ENCODE results near the gene EEF1G.
A peak's percentile ranks its signal among the peaks of the same experiment; 100 is the strongest.

The EEF1G gene

DNA sequence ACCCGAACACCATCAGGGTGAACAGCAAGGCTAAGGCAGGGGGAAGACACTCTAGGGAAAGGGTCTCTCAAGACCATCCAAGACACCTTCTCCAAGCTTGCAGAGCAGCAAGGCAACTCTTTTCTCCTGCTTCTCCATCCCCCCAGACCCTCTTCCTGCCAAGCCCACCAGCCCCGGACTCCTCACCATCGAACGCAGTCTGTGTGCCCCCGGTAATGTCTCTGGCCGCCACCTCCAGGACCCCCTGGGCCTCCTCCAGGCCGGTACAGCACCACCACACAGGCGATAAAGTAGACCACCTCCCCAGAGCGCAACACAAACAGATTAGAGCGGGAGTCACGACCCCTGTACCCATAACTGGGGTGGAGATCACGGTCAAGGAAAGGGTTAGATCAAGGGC is 35.1 kb upstream of the EEF1G start:
- no peak overlapping the region for H3K4me3 ChIP-seq (ENCODE audit: low read depth, low read length)
- TF ChIP-seq CTCF (IDR thresholded peaks at IDR 0.05; ENCODE audit: insufficient read depth, low read depth, low read length, missing control alignments), result no peak
- no peak for DNase-seq (ENCODE audit: low read depth)

- no peak for TF ChIP-seq CTCF (IDR thresholded peaks at IDR 0.05; ENCODE audit: insufficient read depth, low read depth, low read length, missing control alignments)
- DNase-seq (ENCODE audit: low read depth), result peak; percentile 76
- H3K4me3 ChIP-seq (ENCODE audit: low read depth, low read length), result no peak overlapping the region
These were observed 34.0 kb upstream of the EEF1G start for GRCh38 chr11:62607714-62608113.

- no peak for DNase-seq (ENCODE audit: low read depth)
- H3K4me3 ChIP-seq (ENCODE audit: low read depth, low read length), result no peak overlapping the region
- TF ChIP-seq CTCF (IDR thresholded peaks at IDR 0.05; ENCODE audit: insufficient read depth, low read depth, low read length, missing control alignments), result no peak
These were observed 32.2 kb upstream of the EEF1G start for GRCh38 chr11:62605902-62606301.

DNA sequence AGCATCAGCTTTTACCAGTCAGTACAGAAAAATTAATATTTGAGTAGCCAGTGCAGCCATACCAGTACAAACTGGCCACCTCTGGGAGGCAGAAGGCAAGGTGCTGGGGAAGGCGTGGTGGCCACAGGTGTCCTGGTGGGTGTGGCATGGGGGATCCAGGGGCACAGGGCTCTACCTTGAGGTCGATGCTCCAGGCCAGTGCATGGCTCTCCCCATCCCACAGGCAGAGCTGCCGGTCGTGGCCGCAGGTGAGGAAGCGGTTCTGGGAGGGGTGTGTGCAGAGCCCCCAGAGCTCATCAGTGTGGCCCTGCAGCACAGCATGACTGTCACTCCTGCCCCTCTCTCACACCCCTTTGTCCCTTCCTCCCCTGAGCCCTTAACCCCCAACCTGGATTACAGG is 31.8 kb upstream of the EEF1G start:
- DNase-seq (ENCODE audit: low read depth), result no peak
- TF ChIP-seq CTCF (IDR thresholded peaks at IDR 0.05; ENCODE audit: insufficient read depth, low read depth, low read length, missing control alignments), result no peak
- no peak overlapping the region for H3K4me3 ChIP-seq (ENCODE audit: low read depth, low read length)

DNA sequence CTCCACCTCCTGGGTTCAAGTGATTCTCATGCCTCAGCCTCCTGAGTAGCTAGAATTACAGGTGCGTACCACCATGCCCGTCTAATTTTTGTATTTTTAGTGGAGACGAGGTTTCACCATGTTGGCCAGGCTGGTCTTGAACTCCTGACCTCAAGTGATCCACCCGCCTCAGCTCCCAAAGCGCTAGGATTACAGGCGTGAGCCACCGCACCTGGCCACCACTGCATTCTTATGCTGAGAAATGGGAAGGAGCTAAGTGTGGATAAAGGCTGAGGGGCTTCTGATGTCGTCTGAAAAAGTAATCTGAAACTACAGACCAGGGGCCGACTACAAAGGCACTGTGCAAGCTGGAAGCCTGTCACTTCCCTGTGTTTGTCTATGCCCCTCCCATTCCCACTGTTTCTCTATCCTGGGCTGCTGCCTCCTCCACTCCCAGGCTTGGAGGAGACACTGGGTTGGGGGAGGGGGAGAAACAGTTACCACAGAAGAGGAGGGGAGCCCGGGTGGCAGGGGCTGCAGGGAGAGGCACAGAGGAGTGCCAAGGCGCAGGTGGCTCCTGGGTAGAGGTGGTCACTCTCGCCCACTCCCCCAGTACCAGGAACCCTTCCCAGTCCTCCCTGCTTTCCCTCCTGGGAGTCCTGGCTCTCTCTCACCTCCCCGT is 30.9 kb upstream of the EEF1G start:
- H3K4me3 ChIP-seq (ENCODE audit: low read depth, low read length), result no peak overlapping the region
- DNase-seq (ENCODE audit: low read depth), result no peak
- TF ChIP-seq CTCF (IDR thresholded peaks at IDR 0.05; ENCODE audit: insufficient read depth, low read depth, low read length, missing control alignments), result no peak

- no peak for TF ChIP-seq CTCF (IDR thresholded peaks at IDR 0.05; ENCODE audit: insufficient read depth, low read depth, low read length, missing control alignments)
- no peak overlapping the region for H3K4me3 ChIP-seq (ENCODE audit: low read depth, low read length)
- DNase-seq (ENCODE audit: low read depth), result no peak
These were observed 30.1 kb upstream of the EEF1G start for GRCh38 chr11:62603776-62604299.

DNA sequence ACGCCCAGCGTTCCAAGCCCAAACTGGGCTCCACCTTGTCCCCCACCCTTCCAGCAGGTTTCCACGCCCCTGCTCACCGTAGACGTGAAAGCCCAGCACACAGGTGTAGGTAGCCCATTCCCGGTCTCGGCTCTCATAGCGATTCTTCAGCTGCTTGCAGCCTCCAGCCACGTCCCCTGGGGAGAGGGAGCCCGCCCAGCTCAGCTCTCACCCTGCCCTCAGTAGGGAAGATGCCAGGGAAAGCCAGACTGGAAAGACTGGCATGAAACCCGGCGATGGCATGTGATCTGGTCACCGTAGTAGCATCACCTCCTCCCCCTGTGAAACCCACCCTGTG is 29.3 kb upstream of the EEF1G start:
- no peak for TF ChIP-seq CTCF (IDR thresholded peaks at IDR 0.05; ENCODE audit: insufficient read depth, low read depth, low read length, missing control alignments)
- H3K4me3 ChIP-seq (ENCODE audit: low read depth, low read length), result no peak overlapping the region
- DNase-seq (ENCODE audit: low read depth), result no peak
